Panc1 (cell line): ENCODE results near the gene TXNRD1.

Source experiments
- CTCF ChIP-seq: fragments of 450-650 bp; IDR thresholded peaks from 2 replicates; pipeline ENCODE4 v1.5.1; 2017; ENCODE audit warnings: mild to moderate bottlenecking
- TCF7L2 ChIP-seq: IDR thresholded peaks from 2 replicates; pipeline ENCODE4 v1.6.1; 2011; ENCODE audit warnings: mild to moderate bottlenecking, low read depth, low read length, inconsistent platforms

GRCh38 chr12:104360983-104361707 is 145.6 kb downstream of the TXNRD1 start:
- no peak for TF ChIP-seq CTCF
- TF ChIP-seq TCF7L2 = no peak
